Osteoblast (primary cell): ENCODE measurements around the gene TIMM8B. TPM values are rescaled to one million over a fixed set of nuclear protein-coding genes. Genes with fewer than 3 reads are reported as not detected.
A peak's percentile ranks its signal among the peaks of the same experiment; 100 is the strongest.

Experiments
- DNase-seq: peaks from one replicate; pipeline ENCODE4 v3.0.0; 2011; ENCODE audit warnings: low spot score, mixed read lengths; ENCODE audit not compliant: insufficient read length; ENCODE audit errors: missing footprints
- H2AFZ ChIP-seq: 2 replicates; pipeline ENCODE4 v1.6.0; 2011; ENCODE audit warnings: mild to moderate bottlenecking, low read length
- H3K27ac ChIP-seq: 2 replicates; pipeline ENCODE4 v1.5.1; 2011; ENCODE audit warnings: mild to moderate bottlenecking, low read depth, low read length, moderate library complexity
- H3K27me3 ChIP-seq: 2 replicates; pipeline ENCODE4 v1.6.0; 2012; ENCODE audit warnings: mild to moderate bottlenecking, control low read depth, inconsistent platforms, low read length, moderate library complexity; ENCODE audit not compliant: insufficient read depth
- H3K36me3 ChIP-seq: 2 replicates; pipeline ENCODE4 v1.5.1; 2011; ENCODE audit warnings: mild to moderate bottlenecking, low read length, control low read depth, moderate library complexity; ENCODE audit not compliant: insufficient read depth
- H3K4me1 ChIP-seq: 2 replicates; pipeline ENCODE4 v1.5.1; 2011; ENCODE audit warnings: mild to moderate bottlenecking, low read length, control low read depth, moderate library complexity; ENCODE audit not compliant: insufficient read depth
- H3K4me2 ChIP-seq: 2 replicates; pipeline ENCODE4 v1.6.0; 2011; ENCODE audit warnings: mild to moderate bottlenecking, low read length; ENCODE audit not compliant: insufficient read depth
- H3K4me3 ChIP-seq: fragments of 200-600 bp; sonication (generic); 3 replicates; pipeline ENCODE4 v1.5.1; 2012; ENCODE audit warnings: mild to moderate bottlenecking, low read length, inconsistent platforms; ENCODE audit not compliant: insufficient read depth
- H3K79me2 ChIP-seq: 2 replicates; pipeline ENCODE4 v1.6.0; 2012; ENCODE audit warnings: mild to moderate bottlenecking, low read length, control low read depth, inconsistent platforms; ENCODE audit not compliant: insufficient read depth
- H3K9me3 ChIP-seq: 2 replicates; pipeline ENCODE4 v1.5.1; 2011; ENCODE audit warnings: low read depth, low read length, control low read depth
- H4K20me1 ChIP-seq: 2 replicates; pipeline ENCODE4 v1.6.0; 2012; ENCODE audit warnings: mild to moderate bottlenecking, low read length, control low read depth; ENCODE audit not compliant: insufficient read depth
- CTCF ChIP-seq: IDR thresholded peaks from 2 replicates; pipeline ENCODE4 v1.5.1; 2011; ENCODE audit warnings: mild to moderate bottlenecking, low read depth, low read length, moderate library complexity; ENCODE audit errors: extremely low read depth
- total RNA-seq: library from RNA; depleted of rRNA; stranded (reverse); fragments of >200 nt; gene quantifications from 2 replicates; pipeline ENCODE4 v1.2.3, GENCODE V29; 2012

Gene TIMM8B
- total RNA-seq, 1 donor = 39.8 TPM

GRCh38 chr11:112082729-112083128, 3.8 kb downstream of the TIMM8B start:
- no peak for TF ChIP-seq CTCF
- H3K4me1 ChIP-seq = peaks cover 20% of the 10 kb centered on the region

DNA sequence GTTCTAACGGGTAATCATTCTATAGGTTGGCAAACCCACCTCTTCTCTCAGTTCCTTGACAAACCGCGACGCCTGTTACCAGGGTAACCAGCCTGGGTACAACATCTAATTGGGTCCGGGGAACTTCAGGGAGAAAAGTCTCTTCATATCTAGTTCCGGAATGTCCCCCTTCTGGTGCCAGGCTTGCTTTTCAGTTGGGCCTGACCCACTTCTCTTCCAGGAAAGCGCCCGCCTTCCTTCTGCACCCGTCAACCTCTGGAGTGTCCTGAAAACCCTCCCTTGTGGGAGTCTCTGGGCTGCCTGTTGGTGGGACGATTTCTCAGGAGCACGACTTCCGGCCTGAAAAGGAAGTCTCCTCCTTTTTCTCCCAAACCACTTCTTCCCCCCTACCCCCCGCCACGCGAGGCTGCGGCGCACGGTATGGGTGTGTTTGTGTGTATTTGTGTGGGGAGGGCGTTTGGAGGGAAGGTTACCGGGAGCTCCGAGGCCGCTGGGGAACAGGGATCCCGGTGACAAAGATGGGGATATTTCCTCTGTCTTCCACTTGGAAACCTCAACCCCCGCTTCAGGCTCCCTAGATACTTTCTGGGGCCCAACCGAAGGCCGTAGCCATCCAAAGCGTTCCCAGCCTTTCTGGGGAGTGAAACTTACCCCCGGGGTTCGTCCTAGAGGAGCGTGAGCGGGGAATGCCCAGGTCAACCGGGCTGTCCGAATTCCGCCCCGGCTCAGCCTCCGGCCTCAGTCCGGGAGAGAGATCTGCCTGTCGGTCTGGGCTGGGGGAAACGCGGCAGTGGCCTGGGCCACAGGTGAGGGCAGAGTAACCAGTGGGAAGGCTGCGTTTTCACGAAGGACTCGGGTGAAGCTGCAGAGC, 12.4 kb downstream of the TIMM8B start, which contains the start of the genes NKAPD1 and PIH1D2:
NKAPD1 (plus strand) TSS at position 359 of the 871 bp plus-strand sequence. CDS start 1,276 bp downstream, outside the sequence.
PIH1D2 (minus strand) TSS at position 77 of the 871 bp plus-strand sequence. CDS start 843 bp downstream, outside the sequence.
- peak within 1 kb of the TSS; percentile 96 for H3K4me2 ChIP-seq
- peak; percentile 93 for DNase-seq
- peaks cover 29% of the 10 kb centered on the region for H3K36me3 ChIP-seq
- peaks cover 31% of the 10 kb centered on the region for H3K79me2 ChIP-seq
- no peaks in the 10 kb centered on the region for H4K20me1 ChIP-seq
- H3K4me1 ChIP-seq = peaks cover 16% of the 10 kb centered on the region
- H3K27ac ChIP-seq = peak within 1 kb of the TSS; percentile 85
- peak within 1 kb of the TSS; percentile 88 for H2AFZ ChIP-seq
- peak; percentile 23 for TF ChIP-seq CTCF
- no peaks in the 10 kb centered on the region for H3K27me3 ChIP-seq
- peak within 1 kb of the TSS; percentile 92 for H3K4me3 ChIP-seq
- H3K9me3 ChIP-seq = no peaks in the 10 kb centered on the region

More at GRCh38 chr11:112082729-112083128, 3.8 kb downstream of the TIMM8B start:
- Histone ChIP-seq H3K27me3 (no peaks in the 10 kb centered on the region), H3K27ac (peak overlapping the region; percentile 88), H4K20me1 (peaks cover 4% of the 10 kb centered on the region), H2AFZ (no peak overlapping the region), H3K4me3 (no peak overlapping the region), H3K79me2 (peaks cover 52% of the 10 kb centered on the region), H3K9me3 (no peaks in the 10 kb centered on the region), H3K4me2 (no peak overlapping the region), H3K36me3 (peaks cover 67% of the 10 kb centered on the region)
- DNase-seq = no peak

- TF ChIP-seq CTCF = no peak
- H4K20me1 ChIP-seq = no peaks in the 10 kb centered on the region
- H3K36me3 ChIP-seq = peaks cover 21% of the 10 kb centered on the region
- no peaks in the 10 kb centered on the region for H3K79me2 ChIP-seq
- no peak overlapping the region for H2AFZ ChIP-seq
- H3K4me2 ChIP-seq = no peak overlapping the region
- H3K27ac ChIP-seq = no peak overlapping the region
- no peaks in the 10 kb centered on the region for H3K27me3 ChIP-seq
- no peaks in the 10 kb centered on the region for H3K9me3 ChIP-seq
- no peaks in the 10 kb centered on the region for H3K4me1 ChIP-seq
- no peak for DNase-seq
- H3K4me3 ChIP-seq = no peak overlapping the region
These were observed 23.6 kb downstream of the TIMM8B start for GRCh38 chr11:112062923-112063322.

DNA sequence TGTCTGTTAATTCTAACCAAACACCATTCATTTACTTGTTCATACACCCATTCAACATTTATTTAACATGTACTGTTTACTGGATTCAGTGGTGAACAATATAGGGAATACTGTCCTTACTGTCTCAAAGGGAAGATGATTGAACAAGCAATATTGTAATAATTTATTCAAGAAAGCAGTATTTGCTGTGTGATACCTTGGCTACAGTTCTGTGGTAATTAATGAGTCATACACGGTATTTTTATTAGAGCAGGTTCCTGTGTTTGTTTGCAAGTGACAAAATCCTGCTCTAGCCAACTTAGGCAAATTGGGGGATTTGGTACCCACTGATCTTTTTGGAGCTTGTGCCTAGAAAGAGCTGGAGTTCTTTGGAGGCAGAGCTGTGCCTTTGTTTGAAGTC, 28.5 kb downstream of the TIMM8B start:
- Histone ChIP-seq H4K20me1 (no peaks in the 10 kb centered on the region), H2AFZ (no peak overlapping the region), H3K4me3 (no peak overlapping the region), H3K4me1 (no peaks in the 10 kb centered on the region), H3K9me3 (no peaks in the 10 kb centered on the region), H3K36me3 (peaks cover 44% of the 10 kb centered on the region), H3K79me2 (no peaks in the 10 kb centered on the region), H3K27ac (no peak overlapping the region), H3K4me2 (no peak overlapping the region), H3K27me3 (no peaks in the 10 kb centered on the region)
- DNase-seq = no peak
- no peak for TF ChIP-seq CTCF
